DND-41 (cell line): ENCODE results near the gene FAM107B.

Source experiments
- CTCF ChIP-seq: IDR thresholded peaks from 2 replicates; pipeline ENCODE4 v1.5.1; 2012; ENCODE audit warnings: borderline replicate concordance, low read length, moderate library complexity, mild to moderate bottlenecking; ENCODE audit not compliant: poor library complexity, severe bottlenecking; ENCODE audit errors: extremely low read depth
- EZH2 ChIP-seq: IDR thresholded peaks from 3 replicates; pipeline ENCODE4 v1.6.1; 2012; ENCODE audit warnings: borderline replicate concordance, low read depth, mild to moderate bottlenecking, moderate library complexity, low read length, inconsistent platforms; ENCODE audit not compliant: severe bottlenecking

GRCh38 chr10:14803827-14804226 is 29.1 kb upstream of the FAM107B start:
- TF ChIP-seq CTCF (no peak), EZH2 (no peak)
